ENCODE data around the gene NUP35.

DNA sequence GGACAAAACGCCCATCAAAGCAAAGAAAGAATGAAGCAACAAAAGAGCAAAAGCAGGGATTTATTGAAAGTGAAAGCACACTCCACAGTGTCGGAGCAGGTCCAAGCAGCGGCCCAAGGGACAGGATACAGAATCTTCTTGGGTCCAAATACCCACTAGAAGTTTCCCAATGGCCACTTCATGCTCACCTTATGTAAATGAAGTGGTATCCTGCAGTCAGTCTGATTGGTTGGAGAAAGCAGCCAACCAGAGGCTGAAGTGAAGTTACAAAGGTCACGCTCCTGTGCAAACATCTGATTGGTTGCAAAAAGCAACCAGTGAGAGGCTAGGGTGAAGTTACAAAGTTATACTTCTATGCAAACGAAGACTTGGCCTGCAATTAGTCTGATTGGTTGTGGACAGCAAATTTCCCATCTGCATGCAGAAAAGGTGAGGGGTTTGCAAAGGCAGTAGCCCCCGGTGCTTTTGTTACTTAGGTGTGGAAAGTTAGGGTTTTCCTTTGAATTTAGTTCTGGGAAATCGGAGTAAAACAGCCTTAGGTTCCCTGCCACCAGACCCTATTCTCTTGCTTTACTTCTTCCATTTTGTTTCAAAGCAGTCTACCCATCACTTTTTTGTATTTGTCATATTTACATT lies 32.8 kb upstream of the NUP35 start:
- TF ChIP-seq POLR2A (IDR thresholded peaks at IDR 0.05; ENCODE audit: low read length) (no peak), GATA1 (IDR thresholded peaks at IDR 0.05; ENCODE audit: low read depth, low read length) (no peak)
